DND-41 (cell line): ENCODE measurements around the gene CACNA1S.

Source experiments
- CTCF ChIP-seq: IDR thresholded peaks from 2 replicates; pipeline ENCODE4 v1.5.1; 2012; ENCODE audit warnings: borderline replicate concordance, low read length, moderate library complexity, mild to moderate bottlenecking; ENCODE audit not compliant: poor library complexity, severe bottlenecking; ENCODE audit errors: extremely low read depth
- EZH2 ChIP-seq: IDR thresholded peaks from 3 replicates; pipeline ENCODE4 v1.6.1; 2012; ENCODE audit warnings: borderline replicate concordance, low read depth, mild to moderate bottlenecking, moderate library complexity, low read length, inconsistent platforms; ENCODE audit not compliant: severe bottlenecking

GRCh38 chr1:201090541-201090940 is 21.7 kb downstream of the CACNA1S start:
- TF ChIP-seq EZH2 (no peak), CTCF (no peak)
